HAP-1 (cell line): ENCODE results near the gene TCP11L2.
A peak's percentile ranks its signal among the peaks of the same experiment; 100 is the strongest.

Experiments
- DNase-seq, 2 experiments: peaks; one replicate each; pipeline ENCODE4 v3.0.0-alpha.2; 2016 to 2020; ENCODE audit warnings: low spot score in 2 of 2
- H3K27me3 ChIP-seq: fragments of 250-450 bp; sonication (Bioruptor Pico); 2 replicates; pipeline ENCODE4 v1.5.1; 2020; ENCODE audit warnings: low read depth, mild to moderate bottlenecking, moderate library complexity
- H3K36me3 ChIP-seq: fragments of 250-450 bp; sonication (Bioruptor Pico); replicated peaks from 2 replicates; pipeline ENCODE4 v1.5.1; 2020; ENCODE audit warnings: mild to moderate bottlenecking
- H3K4me1 ChIP-seq: fragments of 250-450 bp; sonication (Bioruptor Pico); 2 replicates; pipeline ENCODE4 v1.5.1; 2020; ENCODE audit warnings: mild to moderate bottlenecking
- H3K4me3 ChIP-seq: fragments of 250-450 bp; sonication (Bioruptor Pico); 2 replicates; pipeline ENCODE4 v1.5.1; 2020; ENCODE audit warnings: mild to moderate bottlenecking, moderate library complexity
- H3K9me3 ChIP-seq: fragments of 250-450 bp; sonication (Bioruptor Pico); 2 replicates; pipeline ENCODE4 v1.5.1; 2020; ENCODE audit warnings: mild to moderate bottlenecking, moderate library complexity
- in situ Hi-C: fragments of 300-500 bp; cut with MboI; formaldehyde crosslinking; loops from 3 replicates; pipeline ENCODE4 v1.14.3; 2020; ENCODE audit warnings: low sequenced_read_pairs, inconsistent platforms, mixed read lengths

The TCP11L2 gene

DNA sequence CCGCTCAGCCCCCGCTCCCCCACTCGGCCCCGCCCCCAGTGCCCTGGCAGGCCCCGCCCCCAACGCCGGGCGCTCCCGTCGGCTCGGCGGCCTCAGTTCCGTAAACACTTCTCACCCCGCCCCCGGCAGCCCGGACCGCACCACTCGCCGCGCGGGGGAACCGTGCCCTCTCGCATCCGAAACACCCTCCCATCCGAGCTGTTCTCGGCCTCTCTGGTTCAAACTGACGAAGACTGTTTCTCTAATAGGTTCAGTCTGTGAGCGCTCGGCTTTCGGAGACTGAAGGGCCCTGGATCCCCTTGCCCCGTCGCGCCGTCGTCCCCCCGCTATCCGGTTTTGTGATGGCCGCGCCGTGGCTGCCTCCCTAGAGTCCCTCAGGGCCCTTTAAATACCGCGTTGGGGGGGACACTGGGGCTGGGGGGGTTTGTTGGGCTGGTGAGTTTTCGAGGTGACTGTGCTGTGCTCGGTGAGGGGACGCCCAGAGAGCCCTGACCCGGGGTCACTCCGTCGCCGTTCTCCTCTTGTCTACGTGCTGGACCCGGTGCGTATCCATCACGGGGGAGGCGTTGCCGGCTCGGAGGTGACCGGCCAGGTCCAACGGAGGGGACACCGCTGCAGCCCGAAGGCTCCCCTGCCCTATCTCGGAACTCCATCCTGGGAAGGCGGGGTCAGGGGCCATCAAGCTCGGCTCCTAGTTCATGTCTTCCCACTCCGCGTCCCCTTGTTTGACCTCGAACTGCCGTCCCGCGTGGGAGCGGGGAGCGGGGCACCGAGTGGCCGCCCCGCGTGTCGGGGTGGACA is at the start of gene TCP11L2:
TSS of gene TCP11L2 (plus strand) at position 333 of the 801 bp plus-strand sequence. CDS start 8,343 bp downstream, outside the sequence.
- DNase-seq: peak; percentile 59 to 89
- H3K4me3 ChIP-seq: peak within 1 kb of the TSS; percentile 83
- no peaks in the 10 kb centered on the region for H3K27me3 ChIP-seq
- in situ Hi-C loops: no loop called here
- H3K9me3 ChIP-seq: no peaks in the 10 kb centered on the region
- H3K36me3 ChIP-seq: no peaks in the 10 kb centered on the region
- peaks cover 13% of the 10 kb centered on the region for H3K4me1 ChIP-seq

DNA sequence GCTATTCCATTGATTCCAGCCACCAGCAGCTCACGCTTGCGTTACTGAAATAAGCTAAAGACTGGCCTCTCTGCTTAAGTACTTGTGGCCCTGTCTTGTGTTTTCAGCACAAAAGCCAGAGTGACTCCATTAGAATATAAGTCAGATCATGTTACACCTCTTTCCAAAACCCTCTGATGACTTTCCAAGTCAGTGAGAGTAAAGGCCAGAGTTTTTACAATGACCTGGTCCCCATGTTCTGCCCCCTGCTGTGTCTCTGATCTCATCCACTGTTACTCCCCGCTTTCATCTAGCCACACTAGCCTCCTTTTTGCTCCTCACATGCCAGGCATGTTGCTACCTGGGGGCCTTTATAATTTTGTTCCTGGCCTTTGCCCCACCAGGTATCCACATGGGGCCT is 47.8 kb upstream of the TCP11L2 start:
- Histone ChIP-seq H3K9me3 (no peaks in the 10 kb centered on the region), H3K4me3 (no peak overlapping the region), H3K36me3 (no peaks in the 10 kb centered on the region), H3K4me1 (peaks cover 10% of the 10 kb centered on the region), H3K27me3 (no peaks in the 10 kb centered on the region)
- in situ Hi-C loops: no loop called here
- no peak for DNase-seq

DNA sequence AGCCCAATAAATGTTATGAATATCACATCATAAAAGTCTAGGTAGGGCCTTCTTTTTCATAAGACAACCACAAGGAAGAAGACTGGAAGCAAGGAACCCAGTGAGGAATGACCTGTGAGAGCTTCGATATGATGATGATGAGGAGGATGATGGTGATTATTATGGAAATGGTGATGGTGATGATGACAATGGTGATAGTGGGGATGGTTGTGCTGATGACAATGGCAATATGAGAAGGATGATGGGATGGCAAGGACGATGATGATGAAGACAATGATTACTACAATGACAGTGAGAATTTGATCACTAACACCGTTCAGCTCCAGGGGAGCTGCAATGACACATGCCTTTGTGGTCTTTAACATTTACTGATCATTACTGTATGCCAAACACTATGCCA is 47.0 kb upstream of the TCP11L2 start:
- Histone ChIP-seq H3K36me3 (no peaks in the 10 kb centered on the region), H3K4me3 (no peak overlapping the region), H3K27me3 (no peaks in the 10 kb centered on the region), H3K4me1 (peaks cover 10% of the 10 kb centered on the region), H3K9me3 (no peaks in the 10 kb centered on the region)
- in situ Hi-C loops: no loop called here
- DNase-seq: no peak

DNA sequence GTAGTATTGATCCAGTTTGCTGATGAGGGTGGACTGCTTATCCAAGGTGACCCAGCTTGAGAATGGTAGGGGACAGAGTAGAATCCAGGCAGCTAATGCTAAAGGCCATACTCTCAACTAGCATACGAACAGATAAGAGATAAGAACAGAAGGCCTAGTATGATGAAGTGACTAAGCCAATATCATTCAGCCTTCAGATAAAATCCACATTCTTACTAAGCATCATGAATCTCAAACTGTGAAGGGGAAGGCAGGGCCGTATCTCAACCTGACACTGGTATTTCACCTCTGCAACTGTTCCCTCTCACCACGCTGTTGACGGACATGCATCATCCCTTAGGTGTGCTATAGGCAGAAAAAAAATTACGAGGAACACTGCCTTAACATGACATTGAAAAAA is 46.6 kb upstream of the TCP11L2 start:
- DNase-seq: no peak
- no peak overlapping the region for H3K4me3 ChIP-seq
- H3K27me3 ChIP-seq: no peaks in the 10 kb centered on the region
- peaks cover 10% of the 10 kb centered on the region for H3K4me1 ChIP-seq
- in situ Hi-C loops: no loop called here
- H3K36me3 ChIP-seq: no peaks in the 10 kb centered on the region
- no peaks in the 10 kb centered on the region for H3K9me3 ChIP-seq

DNA sequence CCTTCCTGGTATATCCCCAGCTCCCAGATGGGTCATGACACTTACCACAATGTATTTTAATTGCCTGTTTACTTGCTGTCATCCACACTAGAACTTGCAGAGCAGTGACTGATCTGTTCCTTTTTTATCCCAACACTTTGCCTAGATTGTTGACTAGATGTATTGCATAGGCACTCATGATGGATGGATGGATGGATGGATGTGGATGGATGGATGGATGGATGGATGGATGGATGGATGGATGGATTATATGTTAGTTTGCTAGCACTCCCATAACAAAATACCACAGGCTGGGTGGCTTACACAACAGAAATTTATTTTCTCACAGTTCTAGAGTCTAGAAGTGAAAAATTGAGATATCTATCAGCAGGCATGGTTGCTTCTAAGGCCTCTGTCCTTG is 46.0 kb upstream of the TCP11L2 start:
- peaks cover 8% of the 10 kb centered on the region for H3K4me1 ChIP-seq
- in situ Hi-C loops: no loop called here
- H3K4me3 ChIP-seq: no peak overlapping the region
- H3K36me3 ChIP-seq: no peaks in the 10 kb centered on the region
- no peak for DNase-seq
- H3K27me3 ChIP-seq: no peaks in the 10 kb centered on the region
- H3K9me3 ChIP-seq: no peaks in the 10 kb centered on the region

DNA sequence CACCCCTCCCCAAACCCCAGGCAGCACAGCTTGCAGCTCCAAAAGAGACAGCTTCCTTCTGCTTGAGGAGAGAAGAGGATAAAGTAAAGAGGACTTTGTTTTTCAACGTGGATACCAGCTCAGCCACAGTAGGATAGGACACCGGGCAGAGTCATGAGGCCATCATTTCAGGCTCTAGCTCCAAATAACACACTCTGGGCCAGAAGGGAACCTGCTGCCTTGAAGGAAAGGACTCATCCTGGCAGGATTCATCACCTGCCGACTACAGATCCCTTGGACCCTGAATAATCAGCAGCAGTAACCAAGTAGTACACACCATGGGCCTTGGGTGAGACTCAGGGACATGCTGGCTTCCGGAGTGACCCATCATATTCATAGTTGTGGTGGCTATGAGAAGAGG is 44.3 kb upstream of the TCP11L2 start:
- Histone ChIP-seq H3K4me1 (peaks cover 5% of the 10 kb centered on the region), H3K9me3 (no peaks in the 10 kb centered on the region), H3K27me3 (no peaks in the 10 kb centered on the region), H3K36me3 (no peaks in the 10 kb centered on the region), H3K4me3 (no peak overlapping the region)
- no peak for DNase-seq
- in situ Hi-C loops: no loop called here

DNA sequence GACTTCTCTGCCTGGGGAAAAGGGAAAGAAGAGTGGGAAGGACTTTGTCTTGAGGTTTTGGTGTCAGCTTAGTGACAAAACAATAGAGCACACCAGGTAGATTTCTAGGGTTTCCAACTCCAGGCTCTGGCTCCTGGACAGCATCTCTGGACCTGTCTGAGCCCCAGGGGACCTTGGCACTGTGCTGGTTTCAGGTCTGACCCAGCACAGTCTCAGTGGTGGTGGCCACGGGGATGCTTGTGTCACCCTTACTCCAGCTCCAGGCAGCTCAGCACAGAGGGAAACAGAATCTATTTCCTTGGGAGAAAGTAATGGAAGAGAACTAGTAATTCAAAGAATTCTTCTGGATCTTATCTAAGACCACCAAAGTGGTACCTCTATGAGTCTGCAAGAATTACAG is 43.6 kb upstream of the TCP11L2 start:
- no peak for DNase-seq
- in situ Hi-C loops: no loop called here

DNA sequence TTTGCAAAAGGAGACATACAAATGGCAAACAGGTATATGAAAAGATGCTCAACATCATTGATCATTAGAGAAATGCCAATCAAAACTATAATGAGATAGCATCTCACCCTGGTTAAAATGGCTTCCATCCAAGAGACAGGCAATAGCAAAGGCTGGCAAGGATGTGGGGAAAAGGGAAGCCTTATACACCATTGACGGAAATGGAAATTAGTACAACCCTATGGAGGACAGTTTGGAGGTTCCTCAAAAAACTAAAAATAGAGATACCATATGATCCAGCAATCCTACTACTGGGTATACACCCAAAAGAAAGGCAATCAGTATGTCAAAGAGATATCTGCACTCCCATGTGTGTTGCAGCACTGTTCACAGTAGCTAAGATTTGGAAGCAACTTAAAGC is 37.4 kb upstream of the TCP11L2 start:
- no peak for DNase-seq
- in situ Hi-C loops: no loop called here
- H3K9me3 ChIP-seq: no peaks in the 10 kb centered on the region
- no peak overlapping the region for H3K4me3 ChIP-seq
- no peaks in the 10 kb centered on the region for H3K36me3 ChIP-seq
- H3K4me1 ChIP-seq: no peaks in the 10 kb centered on the region
- no peaks in the 10 kb centered on the region for H3K27me3 ChIP-seq

More for the DNA sequence above, 43.6 kb upstream of the TCP11L2 start:
- Histone ChIP-seq H3K9me3 (no peaks in the 10 kb centered on the region), H3K4me3 (no peak overlapping the region), H3K4me1 (peaks cover 5% of the 10 kb centered on the region), H3K36me3 (no peaks in the 10 kb centered on the region), H3K27me3 (no peaks in the 10 kb centered on the region)

DNA sequence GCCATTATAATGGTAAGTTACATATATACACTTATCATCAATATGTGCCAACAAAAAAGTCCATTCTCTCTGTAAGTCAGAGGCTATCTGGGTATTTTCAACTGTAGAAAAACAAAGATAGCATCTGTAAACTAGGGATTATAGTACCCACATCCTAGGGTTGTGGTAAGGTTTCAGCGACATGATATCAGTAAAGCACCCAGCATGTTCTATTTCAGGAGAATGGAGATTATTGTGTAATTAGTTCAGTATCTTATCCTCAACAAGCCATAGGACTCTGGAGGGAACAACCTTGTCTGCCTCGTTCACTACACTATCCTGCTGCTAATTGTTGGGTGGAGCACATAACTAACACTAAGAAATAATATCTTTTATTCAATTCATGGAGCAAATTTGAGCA is 35.0 kb upstream of the TCP11L2 start:
- Histone ChIP-seq H3K9me3 (no peaks in the 10 kb centered on the region), H3K4me1 (peaks cover 13% of the 10 kb centered on the region), H3K27me3 (no peaks in the 10 kb centered on the region), H3K36me3 (no peaks in the 10 kb centered on the region), H3K4me3 (no peak overlapping the region)
- in situ Hi-C loops: no loop called here
- no peak for DNase-seq

DNA sequence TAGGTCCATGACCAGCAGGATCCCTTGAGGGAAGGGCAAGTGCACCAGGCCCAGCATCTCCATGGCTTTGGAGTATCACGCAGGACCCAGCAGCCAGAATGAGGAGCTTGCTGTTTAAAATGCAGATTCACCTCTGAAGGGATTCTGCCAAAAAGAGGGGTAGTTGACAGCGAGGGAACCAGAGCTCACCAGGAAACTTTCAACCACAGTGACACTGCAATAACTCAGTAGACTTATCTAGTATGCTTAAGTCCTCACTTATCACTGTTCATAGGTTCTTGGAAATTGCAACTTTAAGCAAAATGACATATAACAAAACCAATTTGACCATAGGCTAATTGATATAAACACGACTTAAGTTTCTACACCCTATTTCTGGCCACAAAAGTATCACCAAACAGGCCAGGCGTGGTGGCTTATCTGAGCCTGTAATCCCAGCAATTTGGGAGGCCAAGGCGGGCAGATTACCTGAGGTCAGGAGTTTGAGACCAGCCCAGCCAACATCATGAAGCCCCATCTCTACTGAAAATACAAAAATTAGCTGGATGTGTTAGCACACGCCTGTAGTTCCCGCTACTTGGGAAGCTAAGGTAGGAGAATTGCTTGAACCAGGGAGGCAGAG is 33.3 kb upstream of the TCP11L2 start:
- in situ Hi-C loops: no loop called here

DNA sequence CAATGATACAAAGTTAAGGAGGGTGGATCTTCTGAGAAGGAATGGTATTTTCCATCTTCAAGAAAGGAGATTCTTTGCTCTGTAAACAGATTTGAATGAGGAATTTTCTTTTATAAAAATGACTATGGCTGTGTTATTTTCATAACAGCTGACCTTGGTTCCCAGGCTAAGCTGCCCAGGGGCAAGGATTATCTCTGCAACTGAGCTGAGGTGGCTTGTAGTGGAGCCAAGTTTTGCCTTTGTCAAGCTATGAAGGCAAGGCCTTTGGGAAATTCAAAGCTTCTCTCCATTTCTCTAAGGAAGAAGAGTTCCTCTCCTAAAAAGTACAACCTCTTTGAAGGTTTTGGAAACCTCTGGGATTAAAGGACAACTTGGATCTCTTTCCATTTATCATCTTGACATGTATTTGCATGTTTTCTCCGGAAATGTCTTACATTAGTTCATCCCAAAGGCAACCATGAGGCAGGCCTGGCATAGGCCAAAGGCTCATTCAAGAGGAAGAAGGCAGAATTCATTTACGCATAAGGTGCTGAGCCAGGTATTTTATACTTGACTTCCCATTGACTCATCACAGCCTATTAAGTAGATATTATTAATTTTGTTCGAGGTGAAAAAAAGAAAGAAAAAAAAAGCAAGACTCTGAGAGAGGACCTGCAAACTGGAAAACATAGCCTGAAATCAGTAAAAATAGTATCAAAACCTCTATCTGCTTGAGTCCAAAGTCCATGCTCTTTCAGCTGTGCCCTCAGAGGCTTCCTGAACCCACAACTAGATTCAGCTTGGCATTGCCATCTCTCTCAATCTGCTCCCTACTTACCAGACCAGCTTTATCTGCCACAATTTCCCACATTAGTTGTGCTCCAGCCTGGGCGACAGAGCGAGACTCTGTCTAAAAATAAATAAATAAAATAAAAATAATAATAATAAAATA is 30.7 kb upstream of the TCP11L2 start:
- peak; percentile 91 for DNase-seq
- Histone ChIP-seq H3K9me3 (no peaks in the 10 kb centered on the region), H3K27me3 (no peaks in the 10 kb centered on the region), H3K4me3 (no peak overlapping the region), H3K36me3 (no peaks in the 10 kb centered on the region), H3K4me1 (peaks cover 19% of the 10 kb centered on the region)
- in situ Hi-C loops: no loop called here

More for the DNA sequence above, 33.3 kb upstream of the TCP11L2 start:
- Histone ChIP-seq H3K9me3 (no peaks in the 10 kb centered on the region), H3K36me3 (no peaks in the 10 kb centered on the region), H3K4me1 (peaks cover 13% of the 10 kb centered on the region), H3K4me3 (no peak overlapping the region), H3K27me3 (no peaks in the 10 kb centered on the region)
- no peak for DNase-seq

DNA sequence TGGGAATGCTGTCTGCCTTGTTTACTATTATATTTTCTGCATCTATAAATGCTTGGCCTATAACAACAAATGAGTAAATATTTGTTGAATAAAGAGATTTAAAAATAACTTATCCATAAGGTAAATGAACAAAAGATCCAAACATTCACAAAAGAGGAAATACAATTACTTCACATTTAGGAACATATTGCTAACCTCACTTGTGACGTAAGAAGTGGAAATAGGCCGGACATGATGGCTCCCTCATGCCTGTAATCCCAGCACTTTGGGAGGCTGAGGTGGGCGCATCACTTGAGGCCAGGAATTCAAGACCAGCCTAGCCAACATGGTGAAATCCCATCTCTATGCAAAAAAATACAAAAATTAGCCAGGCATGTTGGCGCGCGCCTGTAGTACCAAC is 29.0 kb upstream of the TCP11L2 start:
- no peaks in the 10 kb centered on the region for H3K9me3 ChIP-seq
- H3K4me3 ChIP-seq: no peak overlapping the region
- H3K27me3 ChIP-seq: no peaks in the 10 kb centered on the region
- in situ Hi-C loops: no loop called here
- no peak for DNase-seq
- peaks cover 19% of the 10 kb centered on the region for H3K4me1 ChIP-seq
- no peaks in the 10 kb centered on the region for H3K36me3 ChIP-seq

DNA sequence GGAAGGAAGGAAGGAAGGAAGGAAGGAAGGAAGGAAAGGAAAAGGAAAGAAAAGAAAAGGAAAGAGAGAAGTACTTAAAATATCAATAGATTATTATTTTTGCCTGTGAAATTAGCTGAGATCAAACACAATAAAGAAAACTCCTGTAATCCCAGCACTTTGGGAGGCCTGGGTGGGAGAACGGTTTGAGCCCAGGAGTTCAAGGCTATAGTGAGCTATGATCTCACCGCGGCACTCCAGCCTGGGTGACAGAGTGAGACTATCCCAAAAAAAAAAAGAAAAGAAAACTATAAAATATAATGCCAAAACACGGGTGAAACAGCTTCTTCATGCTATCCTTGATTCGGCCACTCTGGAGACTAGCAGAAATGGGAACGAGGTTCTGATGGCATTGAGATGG is 28.5 kb upstream of the TCP11L2 start:
- no peaks in the 10 kb centered on the region for H3K27me3 ChIP-seq
- no peak overlapping the region for H3K4me3 ChIP-seq
- H3K36me3 ChIP-seq: no peaks in the 10 kb centered on the region
- peaks cover 19% of the 10 kb centered on the region for H3K4me1 ChIP-seq
- in situ Hi-C loops: no loop called here
- H3K9me3 ChIP-seq: no peaks in the 10 kb centered on the region
- no peak for DNase-seq
